ENCODE results near the gene FAM124A. TPM values are rescaled to one million over a fixed set of nuclear protein-coding genes. Genes with fewer than 3 reads are reported as not detected.

FAM124A gene
- total RNA-seq, 3 donors from 2014 or later (not counting 1 experiment from before 2014, with no cell fraction given): not detected

DNA sequence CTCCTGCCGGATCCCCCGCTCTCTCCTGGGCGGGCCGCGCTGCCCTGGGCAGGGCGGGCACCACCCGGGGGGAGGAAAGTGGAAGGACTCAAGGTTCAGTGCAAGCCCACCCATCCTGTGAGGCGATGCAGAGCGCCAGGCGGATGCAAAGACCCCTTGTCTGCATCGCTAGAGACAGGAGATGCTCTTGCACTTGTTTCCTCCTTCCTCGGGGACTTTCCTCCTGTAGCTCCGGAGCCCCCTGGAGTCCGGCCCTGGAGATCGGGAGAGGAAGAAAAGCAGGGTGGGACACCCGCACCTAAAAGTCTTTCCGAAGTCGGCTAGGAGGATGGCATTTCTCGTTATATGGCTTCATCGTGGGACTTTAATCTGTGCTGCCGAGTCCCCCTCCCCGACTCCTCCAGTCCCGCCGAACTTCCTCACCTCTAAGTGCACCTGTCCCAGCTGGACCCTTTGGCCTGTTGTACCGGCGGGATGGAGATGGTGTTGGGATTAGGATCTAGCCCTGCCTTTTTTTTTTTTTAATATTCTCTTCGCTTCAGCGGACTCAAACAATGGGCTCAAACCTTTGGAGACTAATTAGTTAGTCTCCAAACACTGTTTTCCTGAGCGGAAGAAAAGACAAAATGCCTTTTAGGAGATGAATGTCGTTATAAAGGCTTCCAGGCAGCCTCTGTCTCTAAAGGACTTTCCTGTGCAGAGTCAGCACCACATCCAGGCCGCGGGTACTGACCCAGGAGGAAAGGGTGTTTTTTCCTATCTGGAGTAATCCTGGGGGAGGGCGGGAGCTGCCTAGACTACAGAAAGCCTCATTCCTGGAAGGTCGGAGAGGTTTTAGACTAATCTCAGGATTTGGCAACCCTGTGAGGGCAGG is 725 bp downstream of the FAM124A start:
- peaks cover 37 to 55% of the 10 kb centered on the region in 2 donors for H3K27me3 Mint-ChIP-seq (ENCODE audit: low read depth in 2 of 2)
- H3K4me1 Mint-ChIP-seq: no peaks in the 10 kb centered on the region
- WGBS (ENCODE audit: insufficient coverage): 27% methylated on average over 34 of the region's 34 CpGs

GRCh38 chr13:51223560-51224270 is 1.5 kb downstream of the FAM124A start:
- H3K4me3 ChIP-seq (ENCODE audit: low read length): no peak overlapping the region
- ATAC-seq (no peak), DNase-seq (no peak)
- WGBS (ENCODE audit: insufficient coverage): 92% methylated on average over 13 of the region's 13 CpGs
- Mint-ChIP-seq H3K27me3 (ENCODE audit: low read depth in 2 of 2) (peaks cover 37 to 60% of the 10 kb centered on the region in 2 donors), H3K36me3 (no peaks in the 10 kb centered on the region), H3K4me3 (peak overlapping the region; percentile 70), H3K27ac (no peak overlapping the region), H3K4me1 (no peaks in the 10 kb centered on the region), H3K9me3 (no peaks in the 10 kb centered on the region)
- H3K36me3 ChIP-seq (ENCODE audit: control insufficient read depth, insufficient read depth, low read length): no peaks in the 10 kb centered on the region
- peaks cover 18% of the 10 kb centered on the region for H3K27me3 ChIP-seq (ENCODE audit: control insufficient read depth, insufficient read depth, low read length)
- H3K9me3 ChIP-seq (ENCODE audit: control insufficient read depth, insufficient read depth, low read length): no peaks in the 10 kb centered on the region
- no peak for TF ChIP-seq CTCF (IDR thresholded peaks at IDR 0.05)
- H3K27ac ChIP-seq (ENCODE audit: low read length): no peak overlapping the region
- peaks cover 10% of the 10 kb centered on the region for H3K4me1 ChIP-seq (ENCODE audit: control insufficient read depth, insufficient read depth, low read length)
- intact Hi-C loops (cut with micrococcal nuclease): no loop called here

More for the DNA sequence above, 725 bp downstream of the FAM124A start:
- H3K9me3 ChIP-seq (ENCODE audit: control insufficient read depth, insufficient read depth, low read length): no peaks in the 10 kb centered on the region
- intact Hi-C loops (cut with micrococcal nuclease): no loop called here
- H3K4me1 ChIP-seq (ENCODE audit: control insufficient read depth, insufficient read depth, low read length): peaks cover 10% of the 10 kb centered on the region
- ATAC-seq: peak in 2 of 3 donors; percentile 16 to 40
- peaks cover 16% of the 10 kb centered on the region for H3K27me3 ChIP-seq (ENCODE audit: control insufficient read depth, insufficient read depth, low read length)
- no peaks in the 10 kb centered on the region for H3K9me3 Mint-ChIP-seq
- TF ChIP-seq CTCF (IDR thresholded peaks at IDR 0.05): no peak
- DNase-seq: peak in 1 of 2 donors; percentile 4
- H3K36me3 Mint-ChIP-seq: no peaks in the 10 kb centered on the region
- H3K27ac Mint-ChIP-seq: no peak overlapping the region
- H3K4me3 ChIP-seq (ENCODE audit: low read length): no peak overlapping the region
- H3K27ac ChIP-seq (ENCODE audit: low read length): no peak overlapping the region
- H3K4me3 Mint-ChIP-seq: peak overlapping the region; percentile 72
- no peaks in the 10 kb centered on the region for H3K36me3 ChIP-seq (ENCODE audit: control insufficient read depth, insufficient read depth, low read length)

DNA sequence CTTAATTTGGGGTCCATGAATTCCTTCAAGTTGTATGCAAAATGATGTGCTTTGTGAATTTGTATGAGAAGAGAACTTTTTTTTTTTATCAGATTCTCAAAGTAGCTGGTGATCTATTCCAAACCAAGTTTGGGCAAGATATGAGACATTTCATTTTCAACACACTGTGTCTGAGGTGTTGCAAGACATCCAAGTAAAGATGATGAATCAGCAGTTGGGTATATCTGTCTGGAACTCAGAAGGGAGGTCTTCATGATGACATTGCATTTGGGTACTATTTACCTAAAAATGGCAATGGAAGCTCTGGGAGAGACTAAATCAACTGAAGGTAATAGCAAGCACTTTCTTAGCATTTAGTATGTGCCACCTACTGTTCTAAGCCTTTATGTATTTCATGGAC is 2.8 kb downstream of the FAM124A start:
- peaks cover 35 to 57% of the 10 kb centered on the region in 2 donors for H3K27me3 Mint-ChIP-seq (ENCODE audit: low read depth in 2 of 2)
- DNase-seq: no peak
- H3K4me1 Mint-ChIP-seq: no peaks in the 10 kb centered on the region
- Histone ChIP-seq H3K27me3 (ENCODE audit: control insufficient read depth, insufficient read depth, low read length) (peaks cover 18% of the 10 kb centered on the region), H3K27ac (ENCODE audit: low read length) (no peak overlapping the region), H3K36me3 (ENCODE audit: control insufficient read depth, insufficient read depth, low read length) (no peaks in the 10 kb centered on the region), H3K4me1 (ENCODE audit: control insufficient read depth, insufficient read depth, low read length) (peaks cover 10% of the 10 kb centered on the region), H3K9me3 (ENCODE audit: control insufficient read depth, insufficient read depth, low read length) (no peaks in the 10 kb centered on the region), H3K4me3 (ENCODE audit: low read length) (no peak overlapping the region)
- intact Hi-C loops (cut with micrococcal nuclease): no loop called here
- no peaks in the 10 kb centered on the region for H3K36me3 Mint-ChIP-seq
- H3K9me3 Mint-ChIP-seq: no peaks in the 10 kb centered on the region
- H3K27ac Mint-ChIP-seq: no peak overlapping the region
- H3K4me3 Mint-ChIP-seq: peak overlapping the region; percentile 18
- ATAC-seq: no peak
- no peak for TF ChIP-seq CTCF (IDR thresholded peaks at IDR 0.05)

All from natural killer cell (primary cell).